Vagina (tissue), 2 donors: Measurements from ENCODE around the gene PKN2. TPM values are rescaled to one million over a fixed set of nuclear protein-coding genes. Genes with fewer than 3 reads are reported as not detected.

Experiments used
- DNase-seq, 2 donors: peaks; one replicate each; pipeline ENCODE4 v3.0.0-alpha.2; 2017; ENCODE audit errors: extremely low spot score in 2 of 2
- H3K27ac ChIP-seq: fragments of 200-600 bp; sonication (generic); one replicate; pipeline ENCODE4 v1.5.1; 2019
- H3K27me3 ChIP-seq: fragments of 200-600 bp; sonication (generic); one replicate; pipeline ENCODE4 v1.5.1; 2019
- H3K36me3 ChIP-seq, 2 donors: fragments of 200-600 bp; sonication (generic); one replicate each; pipeline ENCODE4 v1.5.1; 2017 to 2019
- H3K4me1 ChIP-seq: fragments of 200-600 bp; sonication (generic); one replicate; pipeline ENCODE4 v1.5.1; 2019
- H3K4me3 ChIP-seq, 2 donors: fragments of 200-600 bp; sonication (generic); 1 replicate in 1 of 2; 2 replicates in 1 of 2; pipeline ENCODE4 v1.5.1; 2016 to 2019
- H3K9me3 ChIP-seq: fragments of 200-600 bp; sonication (generic); one replicate; pipeline ENCODE4 v1.5.1; 2019
- CTCF ChIP-seq, 3 experiments: fragments of 450-650 bp in 2 of 3; fragments of 200-600 bp in 1 of 3; sonication (generic) in 1 of 3; IDR thresholded peaks; one replicate each; pipeline ENCODE4 v1.5.1; 2017 to 2019; ENCODE audit warnings: antibody characterized with exemption in 3 of 3, mild to moderate bottlenecking in 2 of 3, moderate library complexity in 2 of 3
- POLR2A ChIP-seq, 2 donors: fragments of 450-650 bp; IDR thresholded peaks; one replicate each; pipeline ENCODE4 v1.6.1; 2017; ENCODE audit warnings: antibody characterized with exemption in 2 of 2, mild to moderate bottlenecking in 2 of 2, moderate library complexity in 2 of 2
- POLR2AphosphoS5 ChIP-seq, 2 donors: sonication (generic); formaldehyde crosslinking; IDR thresholded peaks; one replicate each; pipeline ENCODE4 v1.9.0; 2017; ENCODE audit warnings: antibody characterized with exemption in 2 of 2, mild to moderate bottlenecking in 2 of 2, low read depth in 1 of 2; ENCODE audit not compliant: insufficient read depth in 1 of 2
- intact Hi-C: fragments of 100-400 bp; cut with DNase I; formaldehyde crosslinking; loops from one replicate; pipeline ENCODE4 v1.15.1; 2023
- total RNA-seq: library from RNA; depleted of rRNA; stranded (reverse); fragments of >200 nt; gene quantifications from one replicate; pipeline ENCODE4 v1.2.3, GENCODE V29; 2016

PKN2 gene
- total RNA-seq, 1 donor from 2014 or later = 38.3 TPM

DNA sequence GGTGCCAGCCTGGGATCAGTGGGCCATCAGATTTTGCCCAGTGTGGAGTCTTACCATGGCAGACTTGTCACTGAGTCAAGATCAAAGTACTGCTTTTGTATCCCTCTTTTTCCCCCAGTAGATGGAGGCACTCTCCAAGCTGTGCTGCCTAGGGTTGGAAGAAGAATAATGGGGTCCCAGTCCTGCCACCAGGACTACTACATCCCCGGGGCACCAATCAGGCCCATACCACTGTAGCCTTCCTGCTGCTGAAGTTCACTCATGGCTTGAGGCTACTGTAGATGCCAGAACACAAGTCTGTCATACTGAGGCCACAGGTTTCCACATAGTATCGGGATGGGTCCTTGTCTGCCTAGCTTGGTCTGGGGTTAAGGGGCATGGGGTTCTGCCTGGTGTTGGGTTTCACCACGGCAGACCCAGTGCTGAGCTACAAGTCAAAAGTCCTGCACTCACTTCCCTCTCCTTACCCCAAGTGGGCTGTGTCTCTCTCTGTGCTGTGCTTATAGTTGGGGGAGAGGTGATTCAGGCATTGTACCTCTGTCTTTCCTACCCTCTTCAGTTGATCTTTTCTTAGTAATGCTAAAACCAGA lies 53.4 kb downstream of the PKN2 start:
- TF ChIP-seq POLR2A (IDR thresholded peaks at IDR 0.05) (no peak), POLR2AphosphoS5 (IDR thresholded peaks at IDR 0.05; ENCODE audit: insufficient read depth in 1 of 2, low read depth in 1 of 2) (no peak), CTCF (IDR thresholded peaks at IDR 0.05) (no peak)
- H3K27ac ChIP-seq = no peak overlapping the region
- peaks cover 0 to 9% of the 10 kb centered on the region in 2 donors for H3K36me3 ChIP-seq
- no peaks in the 10 kb centered on the region for H3K9me3 ChIP-seq
- no peak overlapping the region for H3K4me3 ChIP-seq
- H3K27me3 ChIP-seq = no peaks in the 10 kb centered on the region
- no peak for DNase-seq
- H3K4me1 ChIP-seq = peaks cover 2% of the 10 kb centered on the region
- intact Hi-C loops = no loop called here

GRCh38 chr1:88740784-88741183 lies 56.7 kb downstream of the PKN2 start:
- TF ChIP-seq POLR2A (IDR thresholded peaks at IDR 0.05) (no peak), POLR2AphosphoS5 (IDR thresholded peaks at IDR 0.05; ENCODE audit: insufficient read depth in 1 of 2, low read depth in 1 of 2) (no peak), CTCF (IDR thresholded peaks at IDR 0.05) (no peak)
- Histone ChIP-seq H3K36me3 (peaks cover 0 to 16% of the 10 kb centered on the region in 2 donors), H3K27me3 (no peaks in the 10 kb centered on the region), H3K4me3 (no peak overlapping the region), H3K4me1 (peaks cover 8% of the 10 kb centered on the region), H3K27ac (peak overlapping the region; percentile 29), H3K9me3 (no peaks in the 10 kb centered on the region)
- no peak for DNase-seq
- intact Hi-C loops = no loop called here

- TF ChIP-seq POLR2A (IDR thresholded peaks at IDR 0.05) (no peak), CTCF (IDR thresholded peaks at IDR 0.05) (no peak), POLR2AphosphoS5 (IDR thresholded peaks at IDR 0.05; ENCODE audit: insufficient read depth in 1 of 2, low read depth in 1 of 2) (no peak)
- Histone ChIP-seq H3K27ac (peak overlapping the region; percentile 29), H3K36me3 (peaks cover 0 to 10% of the 10 kb centered on the region in 2 donors), H3K27me3 (no peaks in the 10 kb centered on the region), H3K4me3 (no peak overlapping the region), H3K9me3 (no peaks in the 10 kb centered on the region), H3K4me1 (peaks cover 8% of the 10 kb centered on the region)
- intact Hi-C loops = no loop called here
- no peak for DNase-seq
Observed at GRCh38 chr1:88741413-88741812, 57.3 kb downstream of the PKN2 start.

GRCh38 chr1:88742531-88742930 lies 58.5 kb downstream of the PKN2 start:
- DNase-seq = no peak
- TF ChIP-seq POLR2A (IDR thresholded peaks at IDR 0.05) (no peak), CTCF (IDR thresholded peaks at IDR 0.05) (no peak), POLR2AphosphoS5 (IDR thresholded peaks at IDR 0.05; ENCODE audit: insufficient read depth in 1 of 2, low read depth in 1 of 2) (no peak)
- Histone ChIP-seq H3K4me3 (no peak overlapping the region), H3K27ac (peak overlapping the region; percentile 26), H3K4me1 (peaks cover 8% of the 10 kb centered on the region), H3K9me3 (no peaks in the 10 kb centered on the region), H3K27me3 (no peaks in the 10 kb centered on the region), H3K36me3 (peaks cover 0 to 7% of the 10 kb centered on the region in 2 donors)
- intact Hi-C loops = no loop called here

DNA sequence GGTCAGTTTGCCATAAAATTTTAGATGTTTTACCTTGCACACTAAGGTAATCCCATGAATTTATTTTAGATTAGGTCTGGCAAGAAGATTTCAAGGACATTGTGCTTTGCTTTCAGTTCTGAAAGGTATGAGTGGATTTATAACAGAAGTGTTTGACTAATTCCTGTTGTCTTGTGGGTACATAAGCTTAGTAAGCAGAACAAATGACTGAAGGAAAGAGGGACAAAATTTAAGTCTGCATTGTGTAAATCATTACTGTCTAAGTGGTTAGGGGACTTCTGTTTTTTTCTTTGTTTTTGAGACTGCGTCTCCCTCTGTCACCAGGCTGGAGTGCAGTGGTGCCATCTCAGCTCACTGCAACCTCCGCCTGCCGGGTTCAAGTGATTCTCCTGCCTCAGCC lies 60.1 kb downstream of the PKN2 start:
- TF ChIP-seq CTCF (IDR thresholded peaks at IDR 0.05) (no peak), POLR2A (IDR thresholded peaks at IDR 0.05) (no peak)
- no peak overlapping the region for H3K27ac ChIP-seq
- peaks cover 0 to 7% of the 10 kb centered on the region in 2 donors for H3K36me3 ChIP-seq
- no peak overlapping the region for H3K4me3 ChIP-seq
- no peak for DNase-seq
- intact Hi-C loops = no loop called here
- H3K27me3 ChIP-seq = no peaks in the 10 kb centered on the region
- peaks cover 8% of the 10 kb centered on the region for H3K4me1 ChIP-seq
- no peaks in the 10 kb centered on the region for H3K9me3 ChIP-seq
